Sigmoid colon (tissue), 3 donors: Measurements from ENCODE around the gene JMY.

Source experiments
- POLR2A ChIP-seq, 2 donors: fragments of 450-650 bp; IDR thresholded peaks; one replicate each; pipeline ENCODE4 v1.6.1; 2016; ENCODE audit warnings: antibody characterized with exemption in 2 of 2, mild to moderate bottlenecking in 2 of 2, moderate library complexity in 2 of 2
- TF ChIP-seq, protein P1 (sequence below), 4 experiments: fragments of 450-650 bp in 3 of 4; fragments of 200-600 bp in 1 of 4; IDR thresholded peaks; one replicate each; pipeline ENCODE4 v1.5.1; 2016 to 2019; ENCODE audit warnings: antibody characterized with exemption in 4 of 4, mild to moderate bottlenecking in 3 of 4, moderate library complexity in 2 of 4

- TF ChIP-seq POLR2A (IDR thresholded peaks at IDR 0.05), result no peak
- TF ChIP-seq, protein P1, sequence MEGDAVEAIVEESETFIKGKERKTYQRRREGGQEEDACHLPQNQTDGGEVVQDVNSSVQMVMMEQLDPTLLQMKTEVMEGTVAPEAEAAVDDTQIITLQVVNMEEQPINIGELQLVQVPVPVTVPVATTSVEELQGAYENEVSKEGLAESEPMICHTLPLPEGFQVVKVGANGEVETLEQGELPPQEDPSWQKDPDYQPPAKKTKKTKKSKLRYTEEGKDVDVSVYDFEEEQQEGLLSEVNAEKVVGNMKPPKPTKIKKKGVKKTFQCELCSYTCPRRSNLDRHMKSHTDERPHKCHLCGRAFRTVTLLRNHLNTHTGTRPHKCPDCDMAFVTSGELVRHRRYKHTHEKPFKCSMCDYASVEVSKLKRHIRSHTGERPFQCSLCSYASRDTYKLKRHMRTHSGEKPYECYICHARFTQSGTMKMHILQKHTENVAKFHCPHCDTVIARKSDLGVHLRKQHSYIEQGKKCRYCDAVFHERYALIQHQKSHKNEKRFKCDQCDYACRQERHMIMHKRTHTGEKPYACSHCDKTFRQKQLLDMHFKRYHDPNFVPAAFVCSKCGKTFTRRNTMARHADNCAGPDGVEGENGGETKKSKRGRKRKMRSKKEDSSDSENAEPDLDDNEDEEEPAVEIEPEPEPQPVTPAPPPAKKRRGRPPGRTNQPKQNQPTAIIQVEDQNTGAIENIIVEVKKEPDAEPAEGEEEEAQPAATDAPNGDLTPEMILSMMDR (IDR thresholded peaks at IDR 0.05), result no peak
Measured at GRCh38 chr5:79301046-79301712, 65.2 kb downstream of the JMY start.
